ENCODE measurements around the gene SFMBT2.

The SFMBT2 gene

GRCh38 chr10:7293378-7293920, 117.4 kb downstream of the SFMBT2 start:
- DNase-seq, result no peak

DNA sequence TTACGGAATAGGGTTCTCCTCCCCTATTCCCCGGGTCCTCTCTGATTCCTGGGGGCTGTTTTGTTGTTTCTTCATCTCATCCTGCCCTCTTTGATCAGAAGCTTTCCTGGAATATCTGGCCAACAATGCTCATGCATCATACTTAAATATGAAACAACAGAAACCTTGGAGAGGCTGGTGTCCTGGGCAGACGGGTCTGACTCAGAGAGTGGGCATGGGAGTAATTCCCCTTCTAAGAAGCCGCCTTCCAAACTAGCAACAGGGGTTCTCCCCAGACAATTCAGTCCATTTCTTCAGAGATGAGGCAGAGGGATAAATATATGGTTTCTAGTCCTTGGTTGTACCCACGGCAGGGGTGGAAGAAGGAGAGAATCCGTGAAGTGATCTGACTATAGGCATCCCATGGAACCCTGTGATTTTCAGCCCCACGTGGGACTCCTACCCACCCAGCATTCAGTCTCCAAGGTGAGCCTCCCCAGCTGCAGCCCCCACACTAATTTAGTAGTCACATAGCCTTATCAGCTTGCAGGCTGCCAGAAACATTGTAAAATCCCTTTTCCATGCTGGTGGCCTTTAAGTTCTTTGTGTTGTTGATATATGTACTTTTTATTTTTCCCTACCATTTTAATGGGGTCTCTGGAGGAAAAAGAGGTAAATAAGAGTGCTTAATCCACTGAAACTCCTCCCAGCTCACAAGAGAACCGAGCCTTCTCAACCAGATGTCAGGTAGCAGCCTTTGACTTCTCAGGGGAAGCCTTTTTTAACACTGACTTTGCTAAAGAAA, 119.2 kb downstream of the SFMBT2 start:
- no peak for DNase-seq

- no peak for DNase-seq
Observed at GRCh38 chr10:7288060-7288690, 122.7 kb downstream of the SFMBT2 start.

DNA sequence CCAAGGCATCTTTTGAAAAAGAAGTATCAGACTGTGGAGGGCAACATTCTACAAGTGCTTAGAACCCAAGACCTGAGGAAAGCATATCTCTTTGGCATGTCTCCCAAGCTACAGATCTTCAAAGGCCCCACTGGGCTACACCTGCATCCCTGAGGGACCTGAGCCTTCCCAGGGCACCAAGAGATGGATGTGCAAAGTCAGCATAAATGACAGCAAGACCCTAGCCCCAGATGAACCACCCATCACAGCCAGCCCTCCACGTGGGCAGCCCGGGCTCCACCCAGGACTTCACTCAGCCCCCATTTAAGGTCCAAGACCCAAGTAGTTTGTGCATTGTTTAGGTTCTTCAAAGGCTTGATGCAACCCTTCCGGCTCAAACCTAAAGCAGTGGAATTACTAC, 123.5 kb downstream of the SFMBT2 start:
- no peak for DNase-seq

GRCh38 chr10:7285522-7286322, 125.1 kb downstream of the SFMBT2 start:
- no peak for DNase-seq

DNA sequence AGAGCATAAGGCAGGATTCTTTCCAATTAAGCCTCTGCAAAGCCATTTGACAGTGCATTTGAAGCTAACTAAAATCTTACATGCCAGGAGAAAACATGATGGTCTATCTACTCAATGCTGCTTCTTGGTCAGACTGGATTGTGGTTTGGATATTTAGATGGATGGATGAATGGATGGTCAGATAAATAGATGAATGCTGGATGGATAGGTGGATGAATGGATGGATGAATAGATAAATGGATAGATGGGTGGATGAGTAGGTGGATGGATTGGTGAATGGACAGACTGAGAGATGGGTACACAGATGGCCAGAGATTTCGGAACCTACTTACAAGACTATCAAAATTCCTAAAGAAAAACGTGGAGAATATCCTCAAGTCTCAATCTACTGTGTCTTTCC, 127.6 kb downstream of the SFMBT2 start:
- DNase-seq, result no peak

DNA sequence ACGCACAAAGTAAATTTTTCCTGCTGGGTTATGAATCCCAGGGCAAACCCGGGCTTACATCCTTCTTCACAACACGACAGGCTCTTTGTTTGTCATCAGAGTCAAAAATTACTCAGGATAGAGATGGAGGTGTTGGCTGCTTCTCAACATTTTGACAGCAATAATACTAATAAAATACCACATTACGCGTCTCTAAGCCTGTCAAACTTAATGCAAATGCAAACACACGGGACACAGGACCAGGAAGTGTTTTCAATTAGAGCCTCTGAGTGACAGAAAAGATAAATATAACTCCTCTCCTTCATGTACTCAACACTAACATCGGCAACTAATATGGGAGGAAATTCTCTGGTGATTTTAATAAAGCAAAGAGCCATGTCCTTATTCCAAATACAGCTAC, 128.4 kb downstream of the SFMBT2 start:
- peak in 1 of 3 experiments; percentile 23 for DNase-seq

DNA sequence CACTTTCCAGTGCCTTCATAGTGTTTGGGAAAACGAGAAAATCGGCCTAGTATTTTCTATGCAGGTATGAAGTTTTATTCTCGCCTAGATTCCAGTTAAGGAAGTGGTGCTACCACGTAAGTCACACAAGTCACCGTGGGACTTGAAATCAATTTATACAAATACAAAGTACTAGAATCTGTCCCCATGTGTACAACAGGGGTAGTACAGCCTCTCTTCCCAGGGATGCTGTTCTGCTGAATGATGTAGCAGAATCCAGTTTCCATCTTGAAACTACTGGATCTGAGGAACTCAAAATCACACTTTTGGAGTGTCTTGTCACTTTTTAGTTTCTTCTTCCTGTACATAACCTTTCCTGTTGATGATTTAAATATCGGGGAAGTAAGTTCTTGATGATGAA, 129.4 kb downstream of the SFMBT2 start:
- no peak for DNase-seq

GRCh38 chr10:7279303-7279702, 131.5 kb downstream of the SFMBT2 start:
- DNase-seq, result no peak

DNA sequence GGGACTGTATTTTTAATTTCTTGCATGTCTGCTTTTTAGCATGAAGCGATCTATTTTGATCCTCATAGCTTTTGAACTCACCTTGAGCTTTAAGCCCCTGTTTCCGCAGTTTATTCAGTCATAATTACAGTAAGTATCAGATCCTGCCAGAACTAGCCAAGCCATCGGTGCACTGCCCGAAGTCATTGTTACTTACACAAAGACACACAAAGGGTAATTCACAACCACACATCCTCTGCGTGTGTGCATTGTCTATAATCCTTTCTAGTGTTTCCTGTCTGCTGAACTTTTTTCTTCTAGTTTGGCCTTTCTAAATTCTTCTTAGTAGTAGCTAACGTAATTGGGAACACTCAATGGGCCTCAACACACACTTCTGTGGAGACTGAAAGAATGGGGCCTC, 133.0 kb downstream of the SFMBT2 start:
- no peak for DNase-seq

GRCh38 chr10:7277432-7277831, 133.4 kb downstream of the SFMBT2 start:
- DNase-seq, result no peak

DNA sequence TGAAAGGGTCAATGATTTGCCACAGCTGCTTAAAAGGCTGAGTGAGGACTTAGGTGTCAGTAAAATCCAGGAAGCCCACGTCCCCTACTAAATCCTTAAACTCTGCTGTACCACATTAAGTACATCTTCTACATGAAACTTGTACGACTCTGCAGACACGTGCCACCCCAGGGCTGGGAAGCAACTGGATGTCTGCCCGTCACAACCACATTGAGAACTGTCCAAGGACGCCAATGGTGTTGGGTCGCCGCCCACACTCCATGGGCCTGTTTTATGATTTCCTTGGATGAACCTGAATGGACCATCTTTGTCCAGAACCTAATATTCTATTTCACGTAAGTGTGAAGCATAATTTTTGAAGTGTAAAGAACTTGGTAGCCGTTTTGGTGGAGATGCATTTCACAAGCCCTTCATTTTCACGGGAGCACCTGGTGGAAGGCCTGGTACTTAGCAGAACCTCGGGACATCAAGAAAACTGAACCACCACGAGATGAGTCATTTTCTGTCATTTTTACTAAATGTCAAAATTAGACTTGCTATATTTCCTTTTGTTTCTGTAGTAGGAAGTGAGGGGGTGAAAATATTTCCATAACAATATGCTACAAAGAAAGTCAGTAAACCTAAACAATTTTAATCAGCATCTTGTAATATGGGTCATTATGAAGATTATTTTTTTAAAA, 134.9 kb downstream of the SFMBT2 start:
- DNase-seq, result no peak

DNA sequence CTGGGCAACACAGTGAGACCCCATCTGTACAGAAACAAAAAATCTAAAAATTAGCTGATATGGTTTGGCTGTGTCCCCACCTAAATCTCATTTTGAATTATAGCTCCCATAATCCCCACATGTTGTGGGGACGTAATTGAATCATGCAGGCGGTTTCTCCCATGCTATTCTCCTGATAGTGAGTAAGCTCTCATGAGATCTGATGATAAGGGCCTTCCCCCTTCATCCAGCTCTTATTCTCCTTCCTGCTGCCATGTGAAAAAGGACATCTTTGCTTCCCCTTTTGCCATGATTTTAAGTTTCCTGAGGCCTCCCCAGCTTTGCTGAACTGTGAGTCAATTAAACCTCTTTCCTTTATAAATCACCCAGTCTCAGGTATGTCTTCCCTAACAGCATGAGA, 136.5 kb downstream of the SFMBT2 start:
- no peak for DNase-seq

DNA sequence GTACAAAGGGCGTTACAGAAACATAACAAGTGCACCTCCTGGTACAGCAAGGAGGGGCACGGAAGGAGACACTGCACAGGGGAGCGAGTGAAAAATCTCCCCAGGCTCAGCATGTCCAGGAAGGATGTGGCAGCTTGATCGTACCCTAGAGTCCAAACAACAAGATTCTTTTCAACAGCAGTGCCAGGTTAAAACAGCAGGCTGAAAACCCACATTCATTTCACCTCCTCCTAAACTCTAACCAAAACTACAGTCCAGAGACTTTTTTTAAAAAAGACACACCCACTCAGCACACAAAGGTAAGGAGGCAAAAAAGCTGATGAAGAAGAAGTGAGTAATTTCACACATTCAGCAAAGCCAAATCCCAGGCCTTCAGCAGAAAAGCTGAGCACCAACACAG, 138.8 kb downstream of the SFMBT2 start:
- DNase-seq, result no peak

DNA sequence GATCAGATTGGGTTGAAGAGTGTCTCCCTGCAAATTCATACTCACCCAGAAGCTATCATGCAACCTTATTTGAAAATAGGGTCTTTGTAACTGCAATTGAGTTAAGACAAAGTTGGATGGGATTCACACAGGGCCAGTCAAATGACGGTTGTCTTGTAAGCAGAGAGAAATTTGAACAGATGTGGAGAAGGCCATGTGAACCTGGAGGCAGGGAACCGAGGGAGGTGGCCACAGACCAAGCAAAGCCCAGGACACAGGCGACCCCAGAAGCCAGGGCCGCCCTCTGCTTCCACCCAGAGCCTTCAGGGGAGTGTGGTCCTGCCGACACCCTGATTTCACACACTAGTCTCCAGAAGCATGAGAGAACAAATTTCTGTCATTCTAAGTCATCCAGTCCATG, 140.8 kb downstream of the SFMBT2 start:
- DNase-seq, result no peak

GRCh38 chr10:7267142-7267541, 143.7 kb downstream of the SFMBT2 start:
- no peak for DNase-seq

GRCh38 chr10:7265396-7266123, 145.3 kb downstream of the SFMBT2 start:
- no peak for DNase-seq

GRCh38 chr10:7264313-7264756, 146.5 kb downstream of the SFMBT2 start:
- DNase-seq, result no peak

GRCh38 chr10:7263616-7264015, 147.2 kb downstream of the SFMBT2 start:
- DNase-seq, result no peak

GRCh38 chr10:7261351-7261750, 149.5 kb downstream of the SFMBT2 start:
- no peak for DNase-seq

DNA sequence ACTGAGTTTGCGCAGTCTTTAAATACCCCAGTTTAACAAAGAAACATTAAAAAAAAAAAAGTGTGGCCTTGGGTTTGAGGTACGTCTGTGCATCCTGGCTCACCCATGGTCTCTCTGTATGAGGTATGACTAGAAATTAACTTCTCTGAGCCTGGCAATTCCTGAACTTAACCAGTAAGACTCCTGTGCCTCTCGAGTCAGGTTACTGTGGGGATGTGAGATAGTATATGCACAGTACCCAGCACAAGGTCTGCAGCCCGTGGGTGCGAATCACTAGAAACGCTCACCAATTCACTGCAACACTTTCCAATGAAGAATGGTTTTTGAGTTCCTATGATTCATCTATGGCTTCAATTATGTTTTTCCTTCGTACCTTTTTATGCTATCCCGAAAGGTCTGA, 149.9 kb downstream of the SFMBT2 start:
- no peak for DNase-seq

DNA sequence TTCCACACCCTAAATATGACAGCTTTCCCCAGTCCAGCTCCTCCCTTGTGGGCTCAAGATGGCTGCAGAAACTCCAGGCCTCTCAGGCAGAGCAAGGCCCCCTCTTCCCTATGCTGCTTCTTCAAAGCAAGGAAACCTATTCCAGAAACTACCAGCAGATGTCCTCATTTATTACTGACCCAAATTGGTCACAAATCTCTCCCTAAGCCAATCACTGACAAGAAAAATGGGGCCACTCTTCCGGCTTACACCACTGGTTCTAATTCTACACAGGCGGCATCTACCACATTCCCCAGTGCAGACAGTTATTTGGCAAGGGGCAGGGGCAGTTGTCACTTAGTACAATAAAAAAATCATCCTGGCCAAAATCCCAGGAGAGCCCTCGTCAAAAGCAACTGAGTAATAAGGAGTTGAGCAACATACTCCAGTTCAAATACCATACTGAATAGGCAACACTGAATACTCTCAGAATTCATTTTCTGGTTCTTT, 150.4 kb downstream of the SFMBT2 start:
- peak; percentile 8 to 68 (median 24) for DNase-seq
